Osteoblast (primary cell): Measurements from ENCODE around the gene ZSCAN5B. TPM values are rescaled to one million over a fixed set of nuclear protein-coding genes. Genes with fewer than 3 reads are reported as not detected.
A peak's percentile ranks its signal among the peaks of the same experiment; 100 is the strongest.

Experiments
- DNase-seq: peaks from one replicate; pipeline ENCODE4 v3.0.0; 2011; ENCODE audit warnings: low spot score, mixed read lengths; ENCODE audit not compliant: insufficient read length; ENCODE audit errors: missing footprints
- H2AFZ ChIP-seq: 2 replicates; pipeline ENCODE4 v1.6.0; 2011; ENCODE audit warnings: mild to moderate bottlenecking, low read length
- H3K27ac ChIP-seq: 2 replicates; pipeline ENCODE4 v1.5.1; 2011; ENCODE audit warnings: mild to moderate bottlenecking, low read depth, low read length, moderate library complexity
- H3K27me3 ChIP-seq: 2 replicates; pipeline ENCODE4 v1.6.0; 2012; ENCODE audit warnings: mild to moderate bottlenecking, control low read depth, inconsistent platforms, low read length, moderate library complexity; ENCODE audit not compliant: insufficient read depth
- H3K36me3 ChIP-seq: 2 replicates; pipeline ENCODE4 v1.5.1; 2011; ENCODE audit warnings: mild to moderate bottlenecking, low read length, control low read depth, moderate library complexity; ENCODE audit not compliant: insufficient read depth
- H3K4me1 ChIP-seq: 2 replicates; pipeline ENCODE4 v1.5.1; 2011; ENCODE audit warnings: mild to moderate bottlenecking, low read length, control low read depth, moderate library complexity; ENCODE audit not compliant: insufficient read depth
- H3K4me2 ChIP-seq: 2 replicates; pipeline ENCODE4 v1.6.0; 2011; ENCODE audit warnings: mild to moderate bottlenecking, low read length; ENCODE audit not compliant: insufficient read depth
- H3K4me3 ChIP-seq: fragments of 200-600 bp; sonication (generic); 3 replicates; pipeline ENCODE4 v1.5.1; 2012; ENCODE audit warnings: mild to moderate bottlenecking, low read length, inconsistent platforms; ENCODE audit not compliant: insufficient read depth
- H3K79me2 ChIP-seq: 2 replicates; pipeline ENCODE4 v1.6.0; 2012; ENCODE audit warnings: mild to moderate bottlenecking, low read length, control low read depth, inconsistent platforms; ENCODE audit not compliant: insufficient read depth
- H3K9me3 ChIP-seq: 2 replicates; pipeline ENCODE4 v1.5.1; 2011; ENCODE audit warnings: low read depth, low read length, control low read depth
- H4K20me1 ChIP-seq: 2 replicates; pipeline ENCODE4 v1.6.0; 2012; ENCODE audit warnings: mild to moderate bottlenecking, low read length, control low read depth; ENCODE audit not compliant: insufficient read depth
- total RNA-seq: library from RNA; depleted of rRNA; stranded (reverse); fragments of >200 nt; gene quantifications from 2 replicates; pipeline ENCODE4 v1.2.3, GENCODE V29; 2012
- TF ChIP-seq, protein P1 (sequence below): IDR thresholded peaks from 2 replicates; pipeline ENCODE4 v1.5.1; 2011; ENCODE audit warnings: mild to moderate bottlenecking, low read depth, low read length, moderate library complexity; ENCODE audit errors: extremely low read depth

Gene ZSCAN5B
- total RNA-seq, 1 donor: under 0.01 TPM

GRCh38 chr19:56174550-56174949 lies 23.0 kb downstream of the ZSCAN5B start:
- no peaks in the 10 kb centered on the region for H4K20me1 ChIP-seq
- TF ChIP-seq, protein P1, sequence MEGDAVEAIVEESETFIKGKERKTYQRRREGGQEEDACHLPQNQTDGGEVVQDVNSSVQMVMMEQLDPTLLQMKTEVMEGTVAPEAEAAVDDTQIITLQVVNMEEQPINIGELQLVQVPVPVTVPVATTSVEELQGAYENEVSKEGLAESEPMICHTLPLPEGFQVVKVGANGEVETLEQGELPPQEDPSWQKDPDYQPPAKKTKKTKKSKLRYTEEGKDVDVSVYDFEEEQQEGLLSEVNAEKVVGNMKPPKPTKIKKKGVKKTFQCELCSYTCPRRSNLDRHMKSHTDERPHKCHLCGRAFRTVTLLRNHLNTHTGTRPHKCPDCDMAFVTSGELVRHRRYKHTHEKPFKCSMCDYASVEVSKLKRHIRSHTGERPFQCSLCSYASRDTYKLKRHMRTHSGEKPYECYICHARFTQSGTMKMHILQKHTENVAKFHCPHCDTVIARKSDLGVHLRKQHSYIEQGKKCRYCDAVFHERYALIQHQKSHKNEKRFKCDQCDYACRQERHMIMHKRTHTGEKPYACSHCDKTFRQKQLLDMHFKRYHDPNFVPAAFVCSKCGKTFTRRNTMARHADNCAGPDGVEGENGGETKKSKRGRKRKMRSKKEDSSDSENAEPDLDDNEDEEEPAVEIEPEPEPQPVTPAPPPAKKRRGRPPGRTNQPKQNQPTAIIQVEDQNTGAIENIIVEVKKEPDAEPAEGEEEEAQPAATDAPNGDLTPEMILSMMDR: no peak
- no peak overlapping the region for H2AFZ ChIP-seq
- H3K27ac ChIP-seq: no peak overlapping the region
- no peak for DNase-seq
- H3K36me3 ChIP-seq: no peaks in the 10 kb centered on the region
- H3K79me2 ChIP-seq: no peaks in the 10 kb centered on the region
- H3K9me3 ChIP-seq: no peaks in the 10 kb centered on the region
- no peaks in the 10 kb centered on the region for H3K4me1 ChIP-seq
- no peak overlapping the region for H3K4me2 ChIP-seq
- H3K27me3 ChIP-seq: no peaks in the 10 kb centered on the region
- H3K4me3 ChIP-seq: no peak overlapping the region

DNA sequence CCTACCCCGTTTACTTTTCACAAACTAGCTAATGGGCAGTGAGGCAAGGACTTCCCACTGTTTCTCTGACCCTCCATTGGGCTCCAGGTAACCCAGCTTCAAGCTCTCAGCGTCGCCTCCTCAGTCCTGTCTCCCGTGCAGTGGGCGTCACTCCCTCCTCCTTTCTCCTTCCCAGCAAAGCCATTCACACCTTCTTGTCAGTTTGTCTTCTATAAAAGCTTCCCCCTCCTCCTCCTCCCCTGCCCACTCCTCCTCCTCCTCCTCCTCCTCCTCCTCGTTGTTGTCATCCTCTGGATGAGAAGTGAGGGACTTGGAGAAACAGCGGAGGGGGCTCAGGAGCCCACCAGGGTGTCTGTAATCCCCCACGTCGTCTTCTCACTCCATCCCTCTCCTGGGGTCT lies 23.5 kb downstream of the ZSCAN5B start:
- TF ChIP-seq, protein P1: no peak
- H3K79me2 ChIP-seq: no peaks in the 10 kb centered on the region
- H3K4me2 ChIP-seq: no peak overlapping the region
- H4K20me1 ChIP-seq: no peaks in the 10 kb centered on the region
- no peaks in the 10 kb centered on the region for H3K9me3 ChIP-seq
- H2AFZ ChIP-seq: no peak overlapping the region
- no peak overlapping the region for H3K4me3 ChIP-seq
- H3K4me1 ChIP-seq: no peaks in the 10 kb centered on the region
- DNase-seq: no peak
- H3K36me3 ChIP-seq: no peaks in the 10 kb centered on the region
- no peaks in the 10 kb centered on the region for H3K27me3 ChIP-seq
- H3K27ac ChIP-seq: no peak overlapping the region

DNA sequence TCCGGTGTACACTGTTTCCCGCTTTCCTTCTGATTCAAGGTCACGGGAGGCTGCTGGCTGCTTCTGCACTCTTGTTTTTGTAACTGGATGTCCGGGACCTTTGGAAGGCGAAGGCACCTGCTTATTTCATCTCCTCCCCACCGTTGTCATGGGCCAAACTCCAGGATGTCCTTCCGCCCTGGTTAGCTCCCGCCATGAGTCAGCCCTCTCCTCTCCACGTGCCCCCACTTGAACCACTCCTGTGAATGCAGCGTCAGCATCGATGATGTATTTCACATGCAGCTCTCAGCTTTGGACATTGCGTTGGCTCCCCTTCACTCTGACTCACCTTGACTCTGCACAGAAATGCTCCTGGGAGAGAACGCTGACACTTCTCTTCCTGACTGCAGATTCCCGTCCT lies 27.3 kb downstream of the ZSCAN5B start:
- Histone ChIP-seq H3K36me3 (no peaks in the 10 kb centered on the region), H3K4me3 (no peak overlapping the region), H3K4me1 (no peaks in the 10 kb centered on the region), H2AFZ (no peak overlapping the region), H3K27me3 (no peaks in the 10 kb centered on the region), H3K79me2 (no peaks in the 10 kb centered on the region), H3K9me3 (no peaks in the 10 kb centered on the region), H4K20me1 (no peaks in the 10 kb centered on the region), H3K27ac (no peak overlapping the region), H3K4me2 (no peak overlapping the region)
- TF ChIP-seq, protein P1: no peak
- DNase-seq: no peak

GRCh38 chr19:56167064-56167578 lies 30.5 kb downstream of the ZSCAN5B start:
- Histone ChIP-seq H3K4me3 (no peak overlapping the region), H3K9me3 (no peaks in the 10 kb centered on the region), H3K27me3 (no peaks in the 10 kb centered on the region), H3K4me2 (no peak overlapping the region), H3K36me3 (no peaks in the 10 kb centered on the region), H2AFZ (no peak overlapping the region), H3K4me1 (no peaks in the 10 kb centered on the region), H3K79me2 (no peaks in the 10 kb centered on the region), H4K20me1 (no peaks in the 10 kb centered on the region), H3K27ac (no peak overlapping the region)
- DNase-seq: peak; percentile 83
- TF ChIP-seq, protein P1: no peak
